NB4 (cell line): Measurements from ENCODE around the gene AMIGO1.

Experiments used
- DNase-seq: peaks from one replicate; pipeline ENCODE4 v3.0.0; 2010; ENCODE audit warnings: low read depth
- H3K4me3 ChIP-seq: one replicate; pipeline ENCODE4 v1.5.1; 2011; ENCODE audit warnings: mild to moderate bottlenecking, low read depth, low read length, moderate library complexity
- CTCF ChIP-seq: IDR thresholded peaks from one replicate; pipeline ENCODE4 v1.5.1; 2012; ENCODE audit warnings: low read depth, low read length
- MYC ChIP-seq: IDR thresholded peaks from 2 replicates; pipeline ENCODE4 v1.6.1; 2011; ENCODE audit warnings: low read depth, low read length
- POLR2A ChIP-seq: IDR thresholded peaks from 2 replicates; pipeline ENCODE4 v1.6.1; 2011; ENCODE audit warnings: mild to moderate bottlenecking; ENCODE audit not compliant: insufficient read length; ENCODE audit errors: extremely low read depth
- TF ChIP-seq, protein P1 (sequence below): IDR thresholded peaks from 2 replicates; pipeline ENCODE4 v1.6.1; 2011; ENCODE audit warnings: low read depth, low read length

The AMIGO1 gene

GRCh38 chr1:109508001-109508872, 1.3 kb downstream of the AMIGO1 start:
- DNase-seq, result no peak
- TF ChIP-seq CTCF, result no peak
- H3K4me3 ChIP-seq, result no peak overlapping the region

GRCh38 chr1:109504974-109505373, 4.6 kb downstream of the AMIGO1 start:
- no peak overlapping the region for H3K4me3 ChIP-seq
- TF ChIP-seq POLR2A (no peak), MYC (no peak), CTCF (no peak)
- TF ChIP-seq, protein P1, sequence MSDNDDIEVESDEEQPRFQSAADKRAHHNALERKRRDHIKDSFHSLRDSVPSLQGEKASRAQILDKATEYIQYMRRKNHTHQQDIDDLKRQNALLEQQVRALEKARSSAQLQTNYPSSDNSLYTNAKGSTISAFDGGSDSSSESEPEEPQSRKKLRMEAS, result no peak
- no peak for DNase-seq

DNA sequence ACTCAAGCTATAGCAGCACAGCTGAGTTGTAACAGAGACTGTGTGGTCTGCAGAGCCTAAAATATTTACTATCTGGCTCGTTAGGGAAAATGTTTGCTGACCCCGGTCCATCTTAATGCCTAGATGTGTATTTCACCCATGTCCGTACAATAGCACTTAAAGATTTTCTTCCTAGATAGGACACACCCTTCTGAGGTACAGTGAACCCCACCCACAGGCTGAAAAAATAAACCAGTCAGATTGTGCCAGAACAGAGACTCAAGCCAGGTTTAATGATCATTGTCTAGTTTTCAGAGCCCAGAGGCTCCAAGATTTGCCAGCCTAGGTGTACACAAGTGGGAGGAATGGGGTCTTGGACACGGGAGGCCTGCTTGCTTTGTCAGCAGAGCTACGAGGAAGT, 5.6 kb downstream of the AMIGO1 start:
- H3K4me3 ChIP-seq, result no peak overlapping the region
- no peak for DNase-seq
- TF ChIP-seq CTCF, result no peak
- no peak for TF ChIP-seq MYC
- no peak for TF ChIP-seq POLR2A
- TF ChIP-seq, protein P1, result no peak

GRCh38 chr1:109502364-109502851, 7.1 kb downstream of the AMIGO1 start:
- H3K4me3 ChIP-seq, result peak overlapping the region; percentile 2
- TF ChIP-seq CTCF (no peak), MYC (no peak), POLR2A (no peak)
- TF ChIP-seq, protein P1, result no peak

DNA sequence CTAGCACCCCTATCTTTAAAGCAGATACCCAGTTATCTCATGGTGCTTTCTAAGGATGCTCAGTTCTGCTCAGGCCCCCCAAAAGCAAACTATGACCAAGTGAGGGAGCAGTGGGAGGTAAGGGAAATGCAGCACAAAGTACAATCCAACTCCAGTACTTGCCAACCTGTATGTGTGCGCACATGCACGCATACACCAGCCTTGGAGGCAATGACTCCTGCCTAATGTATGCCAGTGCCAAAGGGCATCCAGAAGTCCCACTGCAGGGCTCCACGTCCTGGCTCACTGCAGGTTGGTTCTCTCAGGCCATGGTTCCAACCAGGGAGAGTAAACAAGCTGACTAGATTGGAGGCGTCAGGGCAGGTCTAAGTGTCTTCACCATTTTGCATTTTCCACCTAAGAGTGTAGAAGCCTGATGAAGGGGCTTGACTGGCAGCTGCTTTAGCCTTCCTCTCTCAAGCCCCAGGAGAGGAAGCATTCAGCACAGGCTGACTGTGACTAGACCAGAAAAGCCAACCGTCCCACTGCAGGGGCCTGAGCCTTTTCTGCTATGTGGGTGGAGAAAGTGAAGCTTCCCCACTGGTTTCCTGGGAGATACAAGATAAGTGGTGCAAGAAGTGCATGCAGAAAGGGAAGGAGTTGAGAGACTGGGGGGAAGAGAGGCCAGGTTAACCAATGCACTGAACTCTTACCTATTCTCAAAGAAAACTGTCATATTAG, 7.7 kb downstream of the AMIGO1 start:
- DNase-seq, result peak; percentile 93
- H3K4me3 ChIP-seq, result peak overlapping the region; percentile 35
- TF ChIP-seq, protein P1, result no peak
- TF ChIP-seq MYC (no peak; the same call in 1 of the 2 replicates), POLR2A (no peak), CTCF (no peak)

More at GRCh38 chr1:109502364-109502851, 7.1 kb downstream of the AMIGO1 start:
- no peak for DNase-seq
